Chondrocyte (in vitro differentiated cells): ENCODE data around the gene HLA-DRA. TPM values are rescaled to one million over a fixed set of nuclear protein-coding genes. Genes with fewer than 3 reads are reported as not detected.

Experiments
- DNase-seq: peaks from one replicate; pipeline ENCODE4 v3.0.0; 2021; ENCODE audit warnings: mixed read lengths, low spot score
- H3K27ac Mint-ChIP-seq: one replicate; pipeline ENCODE4 v1.8.0; 2021; ENCODE audit warnings: mild to moderate bottlenecking, moderate library complexity, mixed read lengths; ENCODE audit not compliant: unreplicated experiment
- H3K27me3 Mint-ChIP-seq: 2 replicates; pipeline ENCODE4 v1.8.0; 2021; ENCODE audit warnings: low read depth, mixed read lengths
- H3K36me3 Mint-ChIP-seq: 2 replicates; pipeline ENCODE4 v1.8.0; 2021; ENCODE audit warnings: low read depth, mixed read lengths
- H3K4me1 Mint-ChIP-seq: 2 replicates; pipeline ENCODE4 v1.8.0; 2021; ENCODE audit warnings: low read depth, mild to moderate bottlenecking, mixed read lengths
- H3K4me3 Mint-ChIP-seq: one replicate; pipeline ENCODE4 v1.8.0; 2021; ENCODE audit warnings: mild to moderate bottlenecking, moderate library complexity, mixed read lengths; ENCODE audit not compliant: unreplicated experiment
- H3K9me3 Mint-ChIP-seq: 2 replicates; pipeline ENCODE4 v1.8.0; 2021; ENCODE audit warnings: low read depth, mixed read lengths
- total RNA-seq: library from RNA; stranded (reverse); gene quantifications from 3 replicates; pipeline ENCODE4 v1.2.1, GENCODE V29; 2021
- TF ChIP-seq, protein P1 (sequence below): fragments of 200-600 bp; sonication (generic); IDR thresholded peaks from 2 replicates; pipeline ENCODE4 v1.5.0; 2021; ENCODE audit warnings: antibody characterized with exemption, mild to moderate bottlenecking, moderate library complexity

Gene HLA-DRA
- total RNA-seq, 1 donor from 2014 or later: not detected

DNA sequence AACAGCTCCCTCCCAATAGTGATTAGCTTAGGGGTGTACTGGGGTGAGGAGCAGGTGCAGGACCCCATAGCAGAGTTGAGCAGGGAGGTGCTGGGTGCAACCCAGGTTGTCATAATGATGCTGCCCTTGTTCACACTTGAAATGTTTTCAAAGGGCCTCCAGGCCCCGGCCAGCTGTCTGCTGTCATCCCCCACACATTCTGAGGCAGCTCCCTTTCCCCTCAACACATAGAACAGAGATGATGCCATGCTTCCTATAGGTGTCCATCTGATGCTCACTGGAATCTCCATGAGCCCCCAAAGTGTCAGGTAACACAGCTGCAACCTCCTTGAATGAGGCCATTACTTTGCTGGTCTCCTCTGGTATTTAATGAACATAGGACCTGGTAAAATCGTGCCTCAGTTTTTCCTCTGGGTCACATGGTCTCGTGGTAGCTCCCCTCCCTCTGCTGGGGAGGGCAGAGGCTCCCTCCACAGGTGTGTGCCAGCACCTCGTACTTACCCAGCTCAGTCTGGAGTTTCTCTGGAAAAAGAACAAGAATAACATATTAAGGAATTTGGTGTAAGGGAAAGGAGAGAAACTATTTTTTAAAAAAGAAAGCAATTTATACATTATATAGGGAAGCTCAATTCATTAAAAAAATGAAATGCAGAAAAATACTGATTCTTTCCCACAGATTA, 38.3 kb upstream of the HLA-DRA start:
- no peak overlapping the region for H3K4me3 Mint-ChIP-seq
- peaks cover 38% of the 10 kb centered on the region for H3K27me3 Mint-ChIP-seq
- no peaks in the 10 kb centered on the region for H3K4me1 Mint-ChIP-seq
- peaks cover 4% of the 10 kb centered on the region for H3K9me3 Mint-ChIP-seq
- TF ChIP-seq, protein P1, sequence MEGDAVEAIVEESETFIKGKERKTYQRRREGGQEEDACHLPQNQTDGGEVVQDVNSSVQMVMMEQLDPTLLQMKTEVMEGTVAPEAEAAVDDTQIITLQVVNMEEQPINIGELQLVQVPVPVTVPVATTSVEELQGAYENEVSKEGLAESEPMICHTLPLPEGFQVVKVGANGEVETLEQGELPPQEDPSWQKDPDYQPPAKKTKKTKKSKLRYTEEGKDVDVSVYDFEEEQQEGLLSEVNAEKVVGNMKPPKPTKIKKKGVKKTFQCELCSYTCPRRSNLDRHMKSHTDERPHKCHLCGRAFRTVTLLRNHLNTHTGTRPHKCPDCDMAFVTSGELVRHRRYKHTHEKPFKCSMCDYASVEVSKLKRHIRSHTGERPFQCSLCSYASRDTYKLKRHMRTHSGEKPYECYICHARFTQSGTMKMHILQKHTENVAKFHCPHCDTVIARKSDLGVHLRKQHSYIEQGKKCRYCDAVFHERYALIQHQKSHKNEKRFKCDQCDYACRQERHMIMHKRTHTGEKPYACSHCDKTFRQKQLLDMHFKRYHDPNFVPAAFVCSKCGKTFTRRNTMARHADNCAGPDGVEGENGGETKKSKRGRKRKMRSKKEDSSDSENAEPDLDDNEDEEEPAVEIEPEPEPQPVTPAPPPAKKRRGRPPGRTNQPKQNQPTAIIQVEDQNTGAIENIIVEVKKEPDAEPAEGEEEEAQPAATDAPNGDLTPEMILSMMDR: no peak
- no peak overlapping the region for H3K27ac Mint-ChIP-seq
- no peak for DNase-seq
- no peaks in the 10 kb centered on the region for H3K36me3 Mint-ChIP-seq

DNA sequence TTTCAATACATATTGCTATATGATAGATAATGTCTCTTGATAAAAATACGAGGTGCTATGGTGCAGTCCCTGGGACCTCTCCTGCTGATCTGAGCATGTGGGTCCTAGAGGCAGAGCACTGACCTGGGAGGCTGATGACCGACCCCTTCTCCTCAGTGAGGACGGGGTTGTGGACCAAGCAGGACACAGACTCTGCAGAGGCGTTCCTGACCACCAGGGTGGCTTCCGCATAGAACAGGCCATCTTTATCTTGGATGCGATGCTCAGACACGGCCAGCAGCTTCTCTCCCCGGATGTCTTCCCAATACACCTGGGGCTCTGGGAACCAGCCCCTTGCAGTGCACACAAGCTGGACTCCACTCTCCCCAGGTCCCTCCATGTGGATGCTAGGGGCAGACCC, 36.9 kb upstream of the HLA-DRA start:
- Mint-ChIP-seq H3K4me1 (no peaks in the 10 kb centered on the region), H3K27ac (no peak overlapping the region), H3K4me3 (no peak overlapping the region), H3K36me3 (no peaks in the 10 kb centered on the region), H3K9me3 (no peaks in the 10 kb centered on the region), H3K27me3 (peaks cover 51% of the 10 kb centered on the region)
- TF ChIP-seq, protein P1: no peak
- no peak for DNase-seq

DNA sequence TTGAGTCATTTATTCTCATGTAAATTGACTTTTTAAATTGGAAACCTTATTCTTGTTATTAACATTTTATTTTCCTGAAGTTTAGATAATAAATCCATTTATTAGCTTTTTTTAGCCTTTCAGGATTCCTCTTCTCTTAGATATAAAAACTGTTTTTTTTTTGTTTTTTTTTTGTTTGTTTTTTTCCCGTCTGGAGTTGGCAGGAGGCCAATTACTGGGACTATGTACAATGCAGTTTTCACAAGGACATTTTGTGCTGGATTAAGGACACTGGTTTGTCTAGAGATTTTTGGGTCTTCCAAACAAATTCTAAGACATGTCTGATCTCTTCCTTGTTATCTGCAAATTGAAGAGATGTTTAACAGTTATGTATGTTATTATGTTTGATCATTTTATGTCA, 34.0 kb upstream of the HLA-DRA start:
- Mint-ChIP-seq H3K4me1 (no peaks in the 10 kb centered on the region), H3K9me3 (no peaks in the 10 kb centered on the region), H3K4me3 (no peak overlapping the region), H3K27me3 (peaks cover 57% of the 10 kb centered on the region), H3K36me3 (no peaks in the 10 kb centered on the region), H3K27ac (no peak overlapping the region)
- TF ChIP-seq, protein P1: no peak
- DNase-seq: no peak

DNA sequence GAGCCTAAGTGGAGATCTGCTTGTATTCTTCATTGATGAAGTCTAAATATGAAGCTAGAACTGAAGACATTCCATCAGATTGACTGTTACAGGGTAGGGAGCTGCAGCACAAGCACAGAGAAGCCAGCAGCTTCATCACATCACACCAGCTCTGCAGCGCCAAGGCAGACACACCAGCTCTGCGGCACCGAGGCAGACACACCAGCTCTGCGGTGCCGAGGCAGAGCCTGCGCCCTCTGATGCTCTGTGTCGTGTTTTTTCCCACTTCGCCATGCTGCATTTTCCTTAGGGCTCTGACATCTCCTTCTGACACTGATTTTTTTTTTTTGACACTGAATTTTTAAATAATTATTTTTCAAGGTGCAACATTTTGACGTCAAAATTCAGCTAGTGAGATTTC, 33.5 kb upstream of the HLA-DRA start:
- no peaks in the 10 kb centered on the region for H3K9me3 Mint-ChIP-seq
- H3K27ac Mint-ChIP-seq: no peak overlapping the region
- no peaks in the 10 kb centered on the region for H3K4me1 Mint-ChIP-seq
- no peak overlapping the region for H3K4me3 Mint-ChIP-seq
- DNase-seq: no peak
- peaks cover 61% of the 10 kb centered on the region for H3K27me3 Mint-ChIP-seq
- H3K36me3 Mint-ChIP-seq: no peaks in the 10 kb centered on the region
- TF ChIP-seq, protein P1: no peak

DNA sequence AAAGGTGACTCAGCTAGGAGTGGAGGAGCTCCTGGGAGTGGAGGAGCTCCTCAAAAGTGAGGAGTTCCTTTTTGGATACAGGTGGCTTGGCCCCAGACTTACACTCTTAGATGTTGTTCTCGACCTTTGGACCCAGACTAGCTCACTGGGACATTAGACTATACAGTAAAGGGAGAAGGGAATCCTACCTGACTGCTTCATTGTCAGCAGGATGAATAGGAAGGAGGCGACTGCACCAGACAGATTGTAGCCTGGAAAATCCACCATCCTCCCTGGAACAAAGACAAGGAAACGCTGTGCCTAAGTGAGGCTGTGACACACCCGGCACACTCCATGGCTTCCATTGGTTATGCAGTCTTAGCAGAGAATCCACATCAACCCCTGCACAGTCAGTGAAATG, 32.8 kb upstream of the HLA-DRA start, which contains the start of gene BTNL2:
BTNL2 (minus strand) TSS at position 325 of the 400 bp plus-strand sequence; CDS start at position 267, 58 bp downstream.
- Mint-ChIP-seq H3K36me3 (no peaks in the 10 kb centered on the region), H3K9me3 (no peaks in the 10 kb centered on the region), H3K27me3 (peaks cover 64% of the 10 kb centered on the region), H3K4me3 (no peak within 1 kb of the TSS), H3K27ac (no peak within 1 kb of the TSS), H3K4me1 (no peaks in the 10 kb centered on the region)
- no peak for DNase-seq
- TF ChIP-seq, protein P1: no peak
